ENCODE measurements around the gene TBX19.

TBX19 gene

GRCh38 chr1:168280296-168280927, at the start of gene TBX19:
TSS of gene TBX19 (plus strand) at chr1:168280877. CDS start at chr1:168281091, 214 bp downstream.
- no peak for DNase-seq

DNA sequence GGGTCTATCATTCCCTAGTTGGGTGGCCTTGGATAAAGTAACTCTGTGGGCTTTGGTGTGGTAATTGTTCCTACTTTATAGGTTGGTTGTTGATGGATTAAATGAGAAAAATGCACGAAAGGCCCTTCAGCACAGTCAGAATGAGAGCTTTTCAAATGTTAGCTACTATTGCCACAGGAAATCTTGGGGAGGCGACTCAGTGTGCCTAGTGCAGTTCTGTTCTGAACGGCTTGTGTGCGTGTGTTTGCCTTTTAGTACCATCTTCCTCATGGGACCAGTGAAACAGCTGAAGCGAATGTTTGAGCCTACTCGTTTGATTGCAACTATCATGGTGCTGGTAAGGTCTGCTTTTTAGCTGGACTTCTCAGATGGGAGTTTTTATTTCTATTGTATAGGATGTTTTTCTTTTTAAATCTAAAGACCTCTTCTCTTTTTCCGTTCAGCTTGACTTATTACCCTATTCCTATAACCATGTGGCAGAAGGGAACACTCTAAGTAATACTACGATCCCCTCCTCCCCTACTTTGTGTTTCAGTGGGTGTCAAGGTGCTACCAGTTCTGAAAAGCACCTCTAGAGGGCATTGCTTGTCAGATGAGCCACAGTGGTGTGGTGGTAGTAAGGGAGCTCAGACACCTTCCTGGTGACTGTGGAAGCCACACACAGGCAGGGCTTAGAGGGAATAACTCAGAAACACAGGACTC, 45.7 kb upstream of the TBX19 start:
- DNase-seq = peak; percentile 64 to 70

GRCh38 chr1:168235548-168235885, 45.2 kb upstream of the TBX19 start:
- no peak for DNase-seq

- DNase-seq = no peak
Measured at GRCh38 chr1:168235937-168236336, 44.7 kb upstream of the TBX19 start.

GRCh38 chr1:168236836-168237611, 43.7 kb upstream of the TBX19 start:
- no peak for DNase-seq

- no peak for DNase-seq
Measured at GRCh38 chr1:168243198-168243597, 37.5 kb upstream of the TBX19 start.

GRCh38 chr1:168243636-168244212, 37.0 kb upstream of the TBX19 start:
- no peak for DNase-seq

DNA sequence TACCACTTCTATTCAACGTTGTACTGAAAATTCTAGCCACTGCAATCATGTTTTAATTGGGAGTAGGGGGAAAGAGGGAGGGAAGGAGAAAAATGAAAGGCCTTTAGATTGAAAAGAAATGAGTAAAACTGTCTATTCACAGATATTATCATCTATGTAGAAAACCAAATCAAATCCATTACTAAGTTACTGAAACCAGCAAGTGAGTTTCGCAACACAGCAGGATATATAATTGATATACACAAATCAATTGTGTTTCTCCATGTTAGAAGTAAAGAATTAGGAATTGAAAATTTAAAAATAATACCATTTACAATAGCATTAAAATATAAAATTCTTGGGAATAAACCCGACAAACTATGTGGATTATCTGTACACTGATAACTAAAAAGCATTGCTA, 35.6 kb upstream of the TBX19 start:
- no peak for DNase-seq

- no peak for DNase-seq
Measured at GRCh38 chr1:168246506-168246905, 34.2 kb upstream of the TBX19 start.

- DNase-seq = no peak
Measured at GRCh38 chr1:168252204-168252733, 28.4 kb upstream of the TBX19 start.

DNA sequence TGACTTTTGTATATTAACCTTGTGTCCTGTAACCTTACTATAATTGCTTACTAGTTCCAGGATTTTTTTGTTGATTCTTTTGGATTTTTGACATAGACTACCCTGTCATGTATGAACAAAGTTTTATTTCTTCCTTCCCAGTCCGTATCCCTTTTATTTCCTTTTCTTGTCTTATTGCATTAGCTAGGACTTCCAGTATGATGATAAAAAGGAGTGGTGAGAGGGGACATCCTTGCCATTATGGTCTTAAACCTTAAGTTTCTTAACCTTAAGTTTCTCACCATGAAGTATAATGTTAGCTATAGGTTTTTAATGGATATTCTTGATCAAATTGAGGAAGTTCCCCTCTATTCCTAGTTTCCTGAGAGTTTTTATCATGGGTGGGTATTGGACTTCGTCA, 24.5 kb upstream of the TBX19 start:
- DNase-seq = no peak

DNA sequence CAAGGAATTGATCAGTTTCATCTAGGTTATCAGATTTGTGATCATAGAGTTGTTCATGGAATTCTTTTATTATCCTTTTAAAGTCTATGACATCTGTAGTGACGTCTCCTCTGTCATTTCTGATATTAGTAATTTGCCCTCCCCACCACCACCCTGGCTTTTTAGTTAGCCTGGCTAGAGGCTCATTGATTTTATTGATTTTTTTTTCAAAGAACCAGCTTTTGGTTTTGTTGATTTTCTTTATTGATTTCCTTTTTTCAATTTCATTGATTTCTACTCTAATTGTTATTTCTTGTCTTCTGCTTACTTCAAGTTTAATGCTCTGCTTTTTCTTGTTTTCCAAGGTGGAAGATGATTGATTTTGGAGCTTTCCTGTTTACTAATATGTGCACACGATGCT, 23.3 kb upstream of the TBX19 start:
- DNase-seq = no peak

GRCh38 chr1:168259567-168259966, 21.1 kb upstream of the TBX19 start:
- no peak for DNase-seq

- DNase-seq = no peak
Measured at GRCh38 chr1:168260393-168260792, 20.3 kb upstream of the TBX19 start.

GRCh38 chr1:168261390-168261789, 19.3 kb upstream of the TBX19 start:
- DNase-seq = no peak

DNA sequence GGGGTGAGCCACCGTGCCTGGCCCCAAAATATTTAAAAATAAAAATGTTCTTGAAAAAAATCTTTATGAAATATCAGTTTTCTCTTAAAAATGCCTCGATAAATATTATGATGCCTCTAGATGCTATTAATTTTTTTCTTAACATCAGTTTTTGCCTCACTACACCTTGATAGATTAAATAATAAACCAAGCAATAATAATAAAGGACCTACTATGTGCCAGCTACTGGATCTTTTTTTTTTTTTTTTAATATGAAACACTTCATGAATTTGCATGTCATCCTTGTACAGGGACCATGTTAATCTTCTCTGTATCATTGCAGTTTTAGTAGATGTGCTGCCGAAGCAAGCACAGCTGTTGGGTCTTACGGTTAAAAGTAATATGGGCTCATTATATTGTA, 17.5 kb upstream of the TBX19 start:
- DNase-seq = no peak

GRCh38 chr1:168264296-168264695, 16.4 kb upstream of the TBX19 start:
- no peak for DNase-seq

- no peak for DNase-seq
Measured at GRCh38 chr1:168265596-168265995, 15.1 kb upstream of the TBX19 start.

DNA sequence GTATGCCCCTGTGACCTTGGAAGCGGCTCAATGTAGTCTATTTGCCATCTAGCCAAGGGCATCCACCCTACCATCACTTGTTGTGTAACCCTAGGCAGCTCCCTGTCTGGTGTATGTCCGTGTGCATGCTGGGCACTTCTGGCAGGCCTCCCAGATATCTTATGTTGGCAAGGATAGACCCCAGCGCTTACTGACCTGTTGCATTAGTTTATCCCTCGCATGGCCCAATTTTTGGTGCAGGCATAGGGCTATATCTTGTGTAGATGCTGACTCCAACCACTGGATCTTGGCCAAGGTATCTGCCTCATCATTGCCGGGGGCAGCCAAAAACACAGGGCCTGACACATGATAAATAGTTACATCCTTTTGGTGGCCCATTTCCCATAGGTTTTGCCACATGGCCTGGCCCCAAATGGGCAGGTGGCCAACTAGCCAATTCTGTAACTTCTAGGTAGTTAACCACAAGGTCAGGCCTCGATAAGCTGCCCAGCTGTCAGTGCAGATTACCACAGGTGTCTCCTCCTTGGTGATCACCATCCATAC, 14.0 kb upstream of the TBX19 start:
- DNase-seq = no peak

- no peak for DNase-seq
Measured at GRCh38 chr1:168271636-168272035, 9.0 kb upstream of the TBX19 start.

GRCh38 chr1:168273575-168273974, 7.1 kb upstream of the TBX19 start:
- DNase-seq = no peak

DNA sequence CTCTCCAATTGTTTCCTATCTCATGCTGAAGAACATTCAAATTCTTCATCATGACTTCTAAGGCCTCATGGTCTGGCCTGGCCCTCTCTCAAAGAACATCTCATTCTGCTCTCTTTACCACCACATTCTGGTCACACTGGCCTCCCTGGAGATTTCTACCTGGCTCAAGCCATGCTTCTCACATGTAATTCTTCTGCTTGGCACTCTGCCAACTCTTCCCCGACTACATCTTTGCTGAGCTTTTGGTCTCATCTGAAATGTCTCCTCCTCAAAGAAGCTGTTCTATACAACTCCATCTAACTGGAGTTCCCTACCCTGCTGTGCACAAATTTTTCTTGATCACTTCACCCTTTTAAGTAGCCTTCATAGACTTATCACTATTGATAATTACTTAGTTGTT, 1.4 kb upstream of the TBX19 start:
- no peak for DNase-seq

DNA sequence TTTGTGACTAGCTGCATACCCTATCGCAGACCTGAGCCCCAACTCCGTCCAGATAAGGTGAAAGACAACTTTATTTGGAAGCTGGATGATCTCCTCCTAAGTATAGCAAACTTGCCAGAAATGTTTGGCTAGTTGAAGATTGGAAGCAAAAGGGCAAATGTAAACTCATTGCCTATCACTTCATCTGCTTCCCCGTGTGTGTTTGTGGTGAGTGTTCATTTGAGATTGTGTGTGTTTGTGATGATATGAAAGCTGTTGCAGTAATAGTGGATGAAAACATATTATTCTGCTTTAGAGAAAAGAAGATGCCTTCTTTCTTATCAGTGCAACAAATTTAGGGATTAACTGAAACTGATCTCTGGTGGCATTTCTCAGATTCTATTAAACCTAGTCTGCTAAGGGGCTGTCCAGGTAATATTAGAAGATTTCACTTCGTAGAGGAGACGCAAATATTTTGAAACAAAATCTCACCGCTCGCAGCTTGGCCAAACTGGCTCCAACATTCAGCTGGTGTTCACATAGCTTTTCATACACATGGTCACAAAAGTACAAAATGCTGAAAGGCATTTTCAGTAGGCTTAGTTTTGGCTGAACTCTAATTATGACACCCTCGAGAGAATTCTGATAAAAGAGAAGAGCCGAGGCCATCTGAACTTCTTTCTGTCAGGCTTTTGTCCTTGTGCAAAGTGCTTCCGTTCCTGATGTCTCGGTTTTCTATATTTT, 1.1 kb downstream of the TBX19 start:
- DNase-seq = no peak

Measured in Kasumi-1 (cell line).